Measurements from ENCODE around the gene STIM2.
A peak's percentile ranks its signal among the peaks of the same experiment; 100 is the strongest.

The STIM2 gene

DNA sequence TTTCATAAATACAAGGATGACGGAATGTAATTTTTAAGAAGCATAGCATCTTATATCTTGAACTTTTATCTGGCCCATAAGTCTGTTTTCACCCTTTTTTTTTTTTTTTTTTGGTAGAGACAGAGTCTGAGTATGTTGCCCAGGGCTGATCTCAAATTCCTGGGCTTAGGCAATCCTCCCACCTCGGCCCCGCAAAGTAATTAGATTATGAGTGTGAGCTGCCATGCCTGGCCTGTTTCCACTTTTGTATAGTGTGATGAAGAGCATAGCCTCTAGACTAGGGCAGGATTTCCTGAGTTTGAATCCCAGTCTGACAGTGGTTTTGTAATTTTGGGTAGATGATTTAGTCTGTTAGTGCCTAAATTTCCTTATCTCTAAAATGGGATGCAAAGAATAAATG is 11.0 kb downstream of the STIM2 start:
- Mint-ChIP-seq H3K4me3 (no peak overlapping the region), H3K9me3 (peaks cover 3% of the 10 kb centered on the region), H3K27ac (peak overlapping the region; percentile 56), H3K27me3 (no peaks in the 10 kb centered on the region), H3K36me3 (ENCODE audit: low read depth) (peaks cover 12% of the 10 kb centered on the region), H3K4me1 (ENCODE audit: low read depth) (peaks cover 90% of the 10 kb centered on the region)

DNA sequence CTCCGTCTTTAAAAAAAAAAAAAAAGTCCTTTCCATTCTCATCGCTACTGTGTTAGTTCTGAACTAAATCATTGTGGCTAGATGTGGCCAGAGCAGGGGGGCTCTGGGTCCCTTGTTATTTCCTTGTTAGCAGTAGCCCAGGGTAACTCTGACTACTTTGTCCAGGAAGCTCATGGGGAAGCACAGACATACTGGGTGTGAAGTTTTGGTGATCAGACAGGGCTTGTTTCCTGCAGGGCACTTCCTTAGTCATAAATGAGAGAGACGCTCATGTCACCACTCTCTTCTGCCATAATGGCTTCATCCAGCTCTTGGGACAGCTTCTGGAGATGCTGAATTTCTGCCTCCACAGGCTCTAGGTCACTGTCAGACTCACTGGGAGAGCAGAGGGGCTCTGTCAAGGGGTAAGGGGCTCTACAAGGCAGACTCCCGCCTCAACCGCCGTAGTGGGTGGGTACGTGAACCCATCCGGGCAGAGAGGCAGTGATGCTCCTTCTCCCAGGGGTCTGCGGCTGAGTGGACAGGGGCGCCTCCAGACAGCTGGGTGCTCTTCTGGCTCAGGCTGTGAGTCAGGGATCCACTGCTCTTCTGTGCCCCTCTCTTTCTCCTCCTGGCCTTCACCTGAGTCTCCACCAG is 12.9 kb downstream of the STIM2 start:
- H3K9me3 Mint-ChIP-seq, result peaks cover 3% of the 10 kb centered on the region
- peaks cover 93% of the 10 kb centered on the region for H3K4me1 Mint-ChIP-seq (ENCODE audit: low read depth)
- H3K4me3 Mint-ChIP-seq, result peak overlapping the region; percentile 76
- peaks cover 26% of the 10 kb centered on the region for H3K36me3 Mint-ChIP-seq (ENCODE audit: low read depth)
- no peaks in the 10 kb centered on the region for H3K27me3 Mint-ChIP-seq
- peak overlapping the region; percentile 96 for H3K27ac Mint-ChIP-seq

DNA sequence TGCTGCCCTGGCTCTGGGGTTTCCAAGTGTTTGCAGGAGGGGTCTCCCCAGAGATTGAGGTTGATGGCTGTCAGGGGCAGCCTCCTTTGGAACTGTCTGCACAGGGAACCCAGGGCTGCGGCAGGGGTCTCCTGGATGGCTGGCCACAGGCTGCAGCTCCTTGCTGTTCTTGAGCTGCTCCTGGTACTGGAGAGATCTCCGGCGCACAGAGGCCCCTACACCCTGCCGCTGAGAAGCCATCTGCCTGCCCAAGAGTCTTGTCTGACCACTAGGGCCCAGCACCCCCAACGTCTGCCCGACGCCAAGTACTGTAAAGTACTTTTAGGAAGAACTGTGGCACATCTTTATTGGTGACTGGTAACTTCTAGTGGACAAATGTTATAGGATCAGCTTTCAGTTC is 13.5 kb downstream of the STIM2 start:
- H3K36me3 Mint-ChIP-seq (ENCODE audit: low read depth), result peaks cover 32% of the 10 kb centered on the region
- H3K9me3 Mint-ChIP-seq, result peaks cover 3% of the 10 kb centered on the region
- H3K27ac Mint-ChIP-seq, result peak overlapping the region; percentile 96
- H3K27me3 Mint-ChIP-seq, result no peaks in the 10 kb centered on the region
- H3K4me3 Mint-ChIP-seq, result no peak overlapping the region
- peaks cover 93% of the 10 kb centered on the region for H3K4me1 Mint-ChIP-seq (ENCODE audit: low read depth)

DNA sequence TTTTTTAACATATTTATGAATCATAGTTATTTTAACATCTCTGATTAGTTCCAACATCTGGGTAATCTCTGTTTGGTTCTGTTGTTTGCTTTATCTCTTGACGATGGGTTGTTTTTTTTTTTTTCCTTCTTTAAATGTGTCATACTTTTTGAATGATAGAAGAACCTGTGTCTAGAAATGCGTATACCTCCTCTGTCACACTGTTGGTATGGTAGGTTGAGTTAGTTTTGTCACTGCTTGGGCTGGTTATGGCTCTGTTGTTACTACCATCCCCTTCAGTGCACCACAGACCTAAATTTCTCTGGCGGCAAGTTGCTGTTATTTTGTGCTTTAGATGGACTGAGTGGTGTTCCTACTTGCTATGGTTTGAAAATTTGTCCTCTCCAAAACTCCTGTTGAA is 16.8 kb downstream of the STIM2 start:
- H3K9me3 Mint-ChIP-seq, result peaks cover 3% of the 10 kb centered on the region
- H3K4me3 Mint-ChIP-seq, result no peak overlapping the region
- H3K36me3 Mint-ChIP-seq (ENCODE audit: low read depth), result peaks cover 34% of the 10 kb centered on the region
- H3K27ac Mint-ChIP-seq, result peak overlapping the region; percentile 95
- no peaks in the 10 kb centered on the region for H3K27me3 Mint-ChIP-seq
- H3K4me1 Mint-ChIP-seq (ENCODE audit: low read depth), result peaks cover 92% of the 10 kb centered on the region

DNA sequence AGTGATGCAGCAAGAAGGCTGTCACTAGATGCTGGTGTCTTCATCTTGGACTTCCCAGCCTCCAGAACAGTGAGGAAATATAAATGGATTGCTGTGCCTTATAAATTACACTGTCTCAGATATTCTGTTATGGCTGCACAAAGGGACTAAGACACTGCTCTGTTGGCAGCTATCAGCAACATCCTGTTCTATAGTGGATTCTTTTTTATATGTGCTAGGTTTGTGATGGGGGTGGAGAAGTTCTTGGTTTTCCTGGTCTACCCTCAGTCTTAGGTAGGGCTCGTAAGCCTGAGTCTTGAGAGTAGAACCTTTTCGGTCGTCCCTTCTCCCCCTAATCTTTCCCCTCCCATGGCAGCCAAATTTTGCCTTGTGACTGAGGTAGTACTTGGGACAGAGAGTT is 17.3 kb downstream of the STIM2 start:
- H3K36me3 Mint-ChIP-seq (ENCODE audit: low read depth), result peaks cover 29% of the 10 kb centered on the region
- H3K4me3 Mint-ChIP-seq, result peak overlapping the region; percentile 50
- H3K27ac Mint-ChIP-seq, result peak overlapping the region; percentile 95
- H3K4me1 Mint-ChIP-seq (ENCODE audit: low read depth), result peaks cover 92% of the 10 kb centered on the region
- H3K27me3 Mint-ChIP-seq, result no peaks in the 10 kb centered on the region
- H3K9me3 Mint-ChIP-seq, result no peaks in the 10 kb centered on the region

DNA sequence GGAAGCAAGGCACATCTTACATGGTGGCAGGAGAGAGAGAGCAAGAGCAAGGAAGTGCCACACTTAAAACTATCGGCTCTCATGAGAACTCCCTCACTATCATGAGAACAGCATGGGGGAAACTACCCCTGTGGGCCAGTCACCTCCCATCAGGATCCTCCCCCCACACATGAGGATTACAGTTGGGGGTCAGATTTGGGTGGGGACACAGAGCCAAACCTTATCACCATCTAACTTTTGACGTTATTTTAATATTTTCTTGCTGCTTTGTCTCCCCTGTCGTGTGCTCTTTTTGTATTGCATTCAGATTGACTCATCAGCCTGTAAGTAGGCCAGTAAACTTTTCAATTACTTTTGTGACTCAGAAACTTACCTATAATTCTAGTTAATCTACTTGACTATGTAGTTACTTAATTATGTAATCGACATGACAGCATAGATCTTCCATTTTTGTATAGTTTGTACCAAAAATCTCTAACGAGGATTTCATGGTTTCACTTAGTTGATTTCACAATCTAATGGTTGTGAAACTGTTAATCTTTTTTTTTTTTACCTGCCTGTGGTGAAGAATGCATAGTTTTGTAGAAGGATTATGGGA is 18.3 kb downstream of the STIM2 start:
- H3K27me3 Mint-ChIP-seq, result no peaks in the 10 kb centered on the region
- peaks cover 92% of the 10 kb centered on the region for H3K4me1 Mint-ChIP-seq (ENCODE audit: low read depth)
- peak overlapping the region; percentile 58 for H3K4me3 Mint-ChIP-seq
- H3K36me3 Mint-ChIP-seq (ENCODE audit: low read depth), result peaks cover 29% of the 10 kb centered on the region
- H3K9me3 Mint-ChIP-seq, result no peaks in the 10 kb centered on the region
- peak overlapping the region; percentile 95 for H3K27ac Mint-ChIP-seq

DNA sequence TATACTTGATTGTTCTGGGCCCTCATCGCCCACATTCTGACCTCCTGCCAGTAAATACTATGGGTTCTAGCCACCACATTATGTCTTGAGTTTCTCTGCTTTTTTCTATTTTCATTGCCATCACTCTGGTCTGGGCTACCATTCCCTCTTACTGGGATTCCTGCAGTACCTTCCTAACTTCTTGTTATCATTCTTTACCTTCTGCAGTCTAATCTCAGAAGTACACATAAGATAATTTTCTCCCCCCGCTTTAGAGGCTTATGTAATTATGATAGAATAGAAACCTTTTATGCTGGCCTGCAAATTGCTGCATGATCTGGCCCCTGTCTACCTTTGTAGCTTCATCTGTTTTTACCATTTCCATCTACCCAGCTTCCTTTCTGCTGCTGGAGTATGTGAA is 19.2 kb downstream of the STIM2 start:
- Mint-ChIP-seq H3K4me3 (peak overlapping the region; percentile 58), H3K27me3 (no peaks in the 10 kb centered on the region), H3K9me3 (no peaks in the 10 kb centered on the region), H3K27ac (peak overlapping the region; percentile 95), H3K36me3 (ENCODE audit: low read depth) (peaks cover 29% of the 10 kb centered on the region), H3K4me1 (ENCODE audit: low read depth) (peaks cover 92% of the 10 kb centered on the region)

DNA sequence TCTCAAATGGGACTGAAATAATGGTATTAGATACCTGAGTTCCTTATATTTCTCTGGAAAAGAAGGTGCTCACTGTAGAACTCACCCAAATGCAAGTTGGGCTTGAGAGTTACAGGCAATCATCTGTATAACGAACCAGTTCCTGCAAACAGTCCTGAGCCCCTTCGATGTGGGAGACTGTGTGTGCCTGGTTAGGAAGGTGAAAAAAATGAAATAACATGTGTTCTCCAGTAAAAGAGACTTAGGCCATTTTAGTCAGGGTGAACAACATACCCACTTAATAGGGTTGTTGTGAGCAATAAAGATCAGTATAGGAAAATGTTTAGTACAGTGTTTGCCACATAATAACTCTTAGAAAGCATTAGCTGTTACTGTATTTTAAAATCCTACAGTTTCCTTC is 23.4 kb downstream of the STIM2 start:
- no peaks in the 10 kb centered on the region for H3K9me3 Mint-ChIP-seq

DNA sequence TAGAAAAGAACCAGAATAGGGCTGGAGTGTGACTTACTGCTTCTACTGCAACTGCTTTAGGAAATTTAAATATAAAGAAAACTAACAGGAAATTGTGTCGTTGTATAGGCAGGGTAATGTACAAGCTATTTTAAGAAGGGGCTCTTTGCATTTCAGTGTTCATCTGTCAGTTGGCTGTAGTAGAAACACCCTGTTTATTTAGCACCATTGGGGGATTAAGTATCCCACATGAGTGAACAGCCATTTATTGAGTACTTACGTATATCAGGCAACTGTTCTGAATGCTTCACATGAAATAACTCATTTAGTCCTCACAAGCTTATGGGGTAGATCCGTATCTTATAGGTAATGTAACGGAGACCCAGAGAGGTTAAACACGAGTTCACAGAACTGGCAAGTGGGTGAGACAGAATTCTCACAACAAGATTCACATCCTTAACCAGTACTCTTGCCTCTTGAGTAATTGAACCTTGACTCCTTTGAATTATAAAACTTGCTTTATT is 23.9 kb downstream of the STIM2 start:
- H3K36me3 Mint-ChIP-seq (ENCODE audit: low read depth), result peaks cover 9% of the 10 kb centered on the region
- H3K27ac Mint-ChIP-seq, result peak overlapping the region; percentile 96
- H3K9me3 Mint-ChIP-seq, result no peaks in the 10 kb centered on the region
- peaks cover 94% of the 10 kb centered on the region for H3K4me1 Mint-ChIP-seq (ENCODE audit: low read depth)
- H3K27me3 Mint-ChIP-seq, result no peaks in the 10 kb centered on the region
- H3K4me3 Mint-ChIP-seq, result peak overlapping the region; percentile 79

More for the DNA sequence above, 23.4 kb downstream of the STIM2 start:
- H3K27me3 Mint-ChIP-seq, result no peaks in the 10 kb centered on the region
- H3K27ac Mint-ChIP-seq, result peak overlapping the region; percentile 96
- H3K36me3 Mint-ChIP-seq (ENCODE audit: low read depth), result peaks cover 8% of the 10 kb centered on the region
- peak overlapping the region; percentile 79 for H3K4me3 Mint-ChIP-seq
- peaks cover 96% of the 10 kb centered on the region for H3K4me1 Mint-ChIP-seq (ENCODE audit: low read depth)

DNA sequence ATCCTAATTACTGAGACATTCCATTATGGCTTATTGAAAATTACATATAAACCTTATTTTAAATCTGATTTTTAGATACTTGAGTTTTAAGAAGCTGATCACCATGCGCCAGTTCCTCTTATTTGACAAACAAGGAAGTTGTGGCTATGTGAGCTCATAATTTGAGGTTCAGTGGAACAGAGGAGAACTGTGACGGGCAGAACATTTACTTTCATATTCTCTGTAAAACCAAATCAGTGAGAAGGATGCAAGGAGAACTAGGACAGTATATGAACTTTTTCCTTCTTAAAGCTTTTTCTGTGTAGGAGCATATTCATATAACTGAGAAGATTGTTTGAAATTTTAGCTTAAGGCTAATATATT is 25.3 kb downstream of the STIM2 start:
- Mint-ChIP-seq H3K4me1 (ENCODE audit: low read depth) (peaks cover 89% of the 10 kb centered on the region), H3K27me3 (no peaks in the 10 kb centered on the region), H3K36me3 (ENCODE audit: low read depth) (peaks cover 19% of the 10 kb centered on the region), H3K27ac (peak overlapping the region; percentile 92), H3K9me3 (peaks cover 4% of the 10 kb centered on the region), H3K4me3 (peak overlapping the region; percentile 79)

DNA sequence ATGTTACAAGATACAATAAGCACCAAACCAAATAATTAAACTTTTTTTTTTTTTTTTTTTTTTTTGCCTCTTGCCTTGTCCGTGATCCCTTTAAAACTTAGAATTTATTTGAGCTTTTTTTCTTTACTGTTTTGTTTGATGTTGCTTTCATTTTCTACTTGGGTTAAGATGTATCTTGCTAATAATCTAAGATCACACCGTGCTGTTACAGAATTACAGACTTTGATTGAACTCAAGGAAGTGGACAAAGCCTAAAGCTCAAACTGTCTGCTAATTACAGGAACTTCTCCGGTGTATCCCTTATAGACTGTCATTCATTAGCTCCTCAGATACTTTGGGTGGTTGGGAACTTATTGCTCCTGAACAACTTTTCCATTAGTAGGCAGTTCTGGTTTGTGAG is 26.5 kb downstream of the STIM2 start:
- no peaks in the 10 kb centered on the region for H3K27me3 Mint-ChIP-seq
- peak overlapping the region; percentile 79 for H3K4me3 Mint-ChIP-seq

DNA sequence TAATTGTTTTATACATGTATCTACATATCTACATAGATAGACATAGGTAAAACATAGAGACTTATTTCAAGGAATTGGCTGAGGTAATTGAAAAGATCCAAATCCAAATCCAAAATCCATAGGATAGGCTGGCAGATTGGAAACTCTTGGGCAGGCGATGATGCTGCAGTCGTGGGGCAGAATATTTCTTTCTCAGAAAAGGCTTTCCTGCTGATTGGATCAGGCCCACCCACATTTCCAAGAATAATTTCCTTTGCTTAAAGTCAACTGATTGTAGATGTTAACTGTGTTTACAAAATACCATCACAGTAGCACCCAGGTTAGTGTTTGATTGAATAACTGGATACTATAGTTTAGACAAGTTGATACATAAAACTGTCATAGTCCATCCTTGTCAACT is 27.2 kb downstream of the STIM2 start:
- Mint-ChIP-seq H3K4me3 (no peak overlapping the region), H3K36me3 (ENCODE audit: low read depth) (peaks cover 28% of the 10 kb centered on the region), H3K27me3 (no peaks in the 10 kb centered on the region), H3K4me1 (ENCODE audit: low read depth) (peaks cover 83% of the 10 kb centered on the region), H3K9me3 (peaks cover 4% of the 10 kb centered on the region), H3K27ac (peak overlapping the region; percentile 63)

More for the DNA sequence above, 26.5 kb downstream of the STIM2 start:
- H3K27ac Mint-ChIP-seq, result peak overlapping the region; percentile 92
- peaks cover 23% of the 10 kb centered on the region for H3K36me3 Mint-ChIP-seq (ENCODE audit: low read depth)
- H3K4me1 Mint-ChIP-seq (ENCODE audit: low read depth), result peaks cover 83% of the 10 kb centered on the region
- peaks cover 4% of the 10 kb centered on the region for H3K9me3 Mint-ChIP-seq

DNA sequence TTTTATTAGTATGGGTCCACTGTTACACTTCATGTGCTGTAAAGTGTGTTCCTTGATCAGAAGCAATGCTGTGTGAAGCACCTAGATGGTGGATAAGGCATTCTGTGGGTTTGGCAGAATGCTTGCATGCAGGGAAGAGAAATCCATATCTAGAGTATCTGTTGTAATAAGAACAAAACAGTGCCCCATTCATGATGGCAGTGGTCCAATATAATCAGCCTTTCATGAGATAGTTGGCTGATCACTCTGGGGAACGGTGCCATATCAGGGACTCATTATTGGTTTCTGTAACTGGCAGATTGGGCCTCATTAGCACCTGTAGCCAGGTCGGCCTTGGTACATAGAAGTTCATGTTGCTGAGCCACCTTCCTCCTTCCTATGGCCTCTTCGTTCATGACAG is 28.7 kb downstream of the STIM2 start:
- H3K4me1 Mint-ChIP-seq (ENCODE audit: low read depth), result peaks cover 78% of the 10 kb centered on the region
- H3K4me3 Mint-ChIP-seq, result no peak overlapping the region
- no peak overlapping the region for H3K27ac Mint-ChIP-seq
- H3K36me3 Mint-ChIP-seq (ENCODE audit: low read depth), result peaks cover 31% of the 10 kb centered on the region
- peaks cover 4% of the 10 kb centered on the region for H3K9me3 Mint-ChIP-seq
- H3K27me3 Mint-ChIP-seq, result no peaks in the 10 kb centered on the region

DNA sequence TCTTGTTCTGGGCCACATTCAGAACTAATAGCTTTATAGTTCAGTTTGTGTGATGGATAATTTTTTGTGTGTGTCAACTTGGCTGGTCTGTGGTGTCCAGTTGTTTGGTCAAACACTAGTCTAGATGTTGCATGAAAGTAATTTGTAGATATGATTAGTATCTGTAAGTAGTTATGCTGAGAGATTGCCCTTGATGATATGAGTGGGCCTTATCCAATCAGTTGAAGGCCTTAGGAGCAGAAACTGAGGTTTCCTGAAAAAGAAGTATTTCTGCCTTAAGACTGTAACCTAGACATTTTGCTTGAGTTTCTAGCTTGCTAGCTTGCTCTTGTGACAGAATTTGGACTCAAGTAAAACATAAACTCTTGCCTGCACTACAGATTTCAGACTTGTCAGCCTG is 30.4 kb downstream of the STIM2 start:
- Mint-ChIP-seq H3K27ac (no peak overlapping the region), H3K9me3 (peaks cover 4% of the 10 kb centered on the region), H3K4me3 (no peak overlapping the region), H3K36me3 (ENCODE audit: low read depth) (peaks cover 39% of the 10 kb centered on the region), H3K4me1 (ENCODE audit: low read depth) (peaks cover 74% of the 10 kb centered on the region), H3K27me3 (no peaks in the 10 kb centered on the region)

DNA sequence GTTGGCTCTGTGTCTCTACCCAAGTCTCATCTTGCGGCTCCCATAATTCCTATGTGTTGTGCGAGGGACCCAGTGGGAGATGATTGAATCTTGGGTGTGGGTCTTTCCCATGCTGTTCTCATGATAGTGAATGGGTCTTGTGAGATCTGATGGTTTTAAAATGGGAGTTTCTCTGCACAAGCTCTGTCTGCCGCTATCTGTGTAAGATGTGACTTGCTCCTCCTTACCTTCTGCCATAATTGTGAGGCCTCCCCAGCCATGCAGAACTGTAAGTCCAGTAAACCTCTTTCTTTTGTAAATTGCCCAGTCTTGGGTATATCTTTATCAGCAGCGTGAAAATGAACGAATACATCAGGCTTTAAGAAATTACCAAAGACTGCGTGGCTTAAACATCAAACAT is 31.2 kb downstream of the STIM2 start:
- H3K4me1 Mint-ChIP-seq (ENCODE audit: low read depth), result peaks cover 70% of the 10 kb centered on the region
- peaks cover 47% of the 10 kb centered on the region for H3K36me3 Mint-ChIP-seq (ENCODE audit: low read depth)
- no peak overlapping the region for H3K4me3 Mint-ChIP-seq
- no peaks in the 10 kb centered on the region for H3K27me3 Mint-ChIP-seq
- peak overlapping the region; percentile 76 for H3K27ac Mint-ChIP-seq
- H3K9me3 Mint-ChIP-seq, result peaks cover 4% of the 10 kb centered on the region
